ENCODE results near the gene ATP5MC2. TPM values are rescaled to one million over a fixed set of nuclear protein-coding genes. Genes with fewer than 3 reads are reported as not detected.
A peak's percentile ranks its signal among the peaks of the same experiment; 100 is the strongest.

Gene ATP5MC2
- total RNA-seq, 1 donor from 2014 or later, result 461 TPM

DNA sequence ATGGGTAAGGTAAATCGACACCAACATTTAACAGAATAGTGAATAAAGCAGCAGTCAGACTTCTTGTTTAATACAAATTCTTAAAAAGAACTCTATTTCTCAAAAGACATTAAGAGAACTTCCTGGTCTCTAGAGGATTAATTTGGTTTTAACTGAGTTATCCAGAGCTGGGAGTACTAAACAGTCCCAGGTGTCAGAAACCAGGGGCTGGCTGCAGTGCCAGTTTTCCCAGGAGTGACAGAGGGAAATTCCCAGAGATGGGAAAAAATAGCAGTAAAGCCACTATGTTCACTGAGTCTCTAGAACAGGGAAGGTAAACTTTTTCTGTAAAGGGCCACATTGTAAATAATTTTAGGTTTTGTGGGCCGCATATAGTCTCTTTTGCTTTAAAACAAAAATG is 8.8 kb downstream of the ATP5MC2 start:
- Histone ChIP-seq H3K36me3 (peaks cover 18% of the 10 kb centered on the region), H3K9ac (no peak overlapping the region)

DNA sequence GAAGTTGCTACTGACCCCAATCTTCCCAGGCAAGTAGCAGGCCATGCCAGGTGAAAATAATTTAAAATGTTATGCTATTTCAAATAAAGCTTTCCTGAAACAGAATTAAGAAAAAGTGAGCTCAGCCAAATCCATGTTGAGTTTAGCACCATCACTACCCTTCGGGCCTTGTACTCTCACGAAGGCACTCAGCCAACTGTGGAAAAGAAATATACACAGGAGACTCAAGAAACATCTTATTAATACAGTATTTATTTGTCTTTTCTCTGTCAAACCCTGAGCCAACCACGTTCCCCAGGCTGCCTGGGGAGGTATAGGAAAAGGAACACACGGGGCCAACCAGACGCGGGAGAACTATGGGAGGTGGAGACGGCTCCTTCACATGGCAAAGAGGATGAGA is 10.9 kb downstream of the ATP5MC2 start:
- H3K4me3 ChIP-seq, result no peak overlapping the region
- peaks cover 1% of the 10 kb centered on the region for H4K20me1 ChIP-seq (ENCODE audit: low read depth)
- TF ChIP-seq EZH2 (IDR thresholded peaks at IDR 0.05) (no peak), EZH2phosphoT487 (IDR thresholded peaks at IDR 0.05) (no peak)
- TF ChIP-seq, protein P1, sequence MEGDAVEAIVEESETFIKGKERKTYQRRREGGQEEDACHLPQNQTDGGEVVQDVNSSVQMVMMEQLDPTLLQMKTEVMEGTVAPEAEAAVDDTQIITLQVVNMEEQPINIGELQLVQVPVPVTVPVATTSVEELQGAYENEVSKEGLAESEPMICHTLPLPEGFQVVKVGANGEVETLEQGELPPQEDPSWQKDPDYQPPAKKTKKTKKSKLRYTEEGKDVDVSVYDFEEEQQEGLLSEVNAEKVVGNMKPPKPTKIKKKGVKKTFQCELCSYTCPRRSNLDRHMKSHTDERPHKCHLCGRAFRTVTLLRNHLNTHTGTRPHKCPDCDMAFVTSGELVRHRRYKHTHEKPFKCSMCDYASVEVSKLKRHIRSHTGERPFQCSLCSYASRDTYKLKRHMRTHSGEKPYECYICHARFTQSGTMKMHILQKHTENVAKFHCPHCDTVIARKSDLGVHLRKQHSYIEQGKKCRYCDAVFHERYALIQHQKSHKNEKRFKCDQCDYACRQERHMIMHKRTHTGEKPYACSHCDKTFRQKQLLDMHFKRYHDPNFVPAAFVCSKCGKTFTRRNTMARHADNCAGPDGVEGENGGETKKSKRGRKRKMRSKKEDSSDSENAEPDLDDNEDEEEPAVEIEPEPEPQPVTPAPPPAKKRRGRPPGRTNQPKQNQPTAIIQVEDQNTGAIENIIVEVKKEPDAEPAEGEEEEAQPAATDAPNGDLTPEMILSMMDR (IDR thresholded peaks at IDR 0.05), result no peak

More for the DNA sequence above, 8.8 kb downstream of the ATP5MC2 start:
- H3F3A ChIP-seq (ENCODE audit: low read depth), result peaks cover 38% of the 10 kb centered on the region
- no peaks in the 10 kb centered on the region for H3K9me3 ChIP-seq (ENCODE audit: low read depth)
- H3K9me3 Mint-ChIP-seq, result no peaks in the 10 kb centered on the region
- H3K36me3 Mint-ChIP-seq, result peaks cover 48% of the 10 kb centered on the region
- no peak overlapping the region for H3K27ac ChIP-seq
- TF ChIP-seq, protein P1 (IDR thresholded peaks at IDR 0.05), result no peak
- no peak for TF ChIP-seq EZH2phosphoT487 (IDR thresholded peaks at IDR 0.05)
- no peak for TF ChIP-seq EZH2 (IDR thresholded peaks at IDR 0.05)
- no peaks in the 10 kb centered on the region for H3K27me3 ChIP-seq
- H2AFZ ChIP-seq (replicated peaks), result no peak overlapping the region
- H3K27me3 Mint-ChIP-seq (ENCODE audit: insufficient read depth, low read depth), result peaks cover 9% of the 10 kb centered on the region
- H3K4me3 ChIP-seq, result no peak overlapping the region
- H3K4me3 Mint-ChIP-seq, result no peak overlapping the region
- H3K79me2 ChIP-seq (ENCODE audit: low read depth), result peaks cover 39% of the 10 kb centered on the region
- H3K4me1 ChIP-seq, result no peaks in the 10 kb centered on the region
- H3K4me1 Mint-ChIP-seq, result no peaks in the 10 kb centered on the region
- H3K27ac Mint-ChIP-seq, result no peak overlapping the region
- DNase-seq (ENCODE audit: low spot score), result no peak
- H4K20me1 ChIP-seq (ENCODE audit: low read depth), result peaks cover 17% of the 10 kb centered on the region
- H3K4me2 ChIP-seq, result no peak overlapping the region

DNA sequence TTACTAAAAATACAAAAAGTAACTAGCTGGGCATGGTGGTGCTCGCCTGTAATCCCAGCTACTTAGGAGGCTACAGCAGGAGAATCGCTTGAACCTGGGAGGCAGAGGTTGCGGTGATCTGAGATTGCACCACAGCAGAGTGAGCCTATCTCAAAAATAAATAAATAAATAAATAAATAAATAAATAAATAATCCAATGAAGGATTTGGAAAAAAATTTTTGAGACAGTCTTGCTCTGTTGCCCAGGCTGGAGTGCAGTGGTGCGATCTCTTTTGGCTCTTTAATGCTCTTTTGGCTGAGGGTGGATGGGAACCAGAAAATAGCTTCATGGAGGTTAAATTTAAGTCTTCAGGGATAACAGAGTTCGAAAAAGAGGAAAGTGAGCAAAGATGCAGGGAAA is 11.7 kb downstream of the ATP5MC2 start:
- Mint-ChIP-seq H3K4me3 (no peak overlapping the region), H3K4me1 (peaks cover 9% of the 10 kb centered on the region), H3K36me3 (peaks cover 41% of the 10 kb centered on the region), H3K27ac (no peak overlapping the region), H3K27me3 (ENCODE audit: insufficient read depth, low read depth) (peaks cover 11% of the 10 kb centered on the region), H3K9me3 (no peaks in the 10 kb centered on the region)
- H3F3A ChIP-seq (ENCODE audit: low read depth), result peaks cover 53% of the 10 kb centered on the region
- H3K4me2 ChIP-seq, result no peak overlapping the region
- no peaks in the 10 kb centered on the region for H3K9me3 ChIP-seq (ENCODE audit: low read depth)
- H3K4me3 ChIP-seq, result no peak overlapping the region
- no peak overlapping the region for H3K9ac ChIP-seq
- TF ChIP-seq, protein P1 (IDR thresholded peaks at IDR 0.05), result no peak
- TF ChIP-seq EZH2phosphoT487 (IDR thresholded peaks at IDR 0.05) (no peak), EZH2 (IDR thresholded peaks at IDR 0.05) (no peak)
- no peak overlapping the region for H2AFZ ChIP-seq (replicated peaks)
- H3K4me1 ChIP-seq, result peaks cover 13% of the 10 kb centered on the region
- no peaks in the 10 kb centered on the region for H4K20me1 ChIP-seq (ENCODE audit: low read depth)
- no peaks in the 10 kb centered on the region for H3K27me3 ChIP-seq
- H3K36me3 ChIP-seq, result peaks cover 18% of the 10 kb centered on the region
- no peak for DNase-seq (ENCODE audit: low spot score)
- H3K27ac ChIP-seq, result peak overlapping the region; percentile 3
- peaks cover 13% of the 10 kb centered on the region for H3K79me2 ChIP-seq (ENCODE audit: low read depth)

More for the DNA sequence above, 10.9 kb downstream of the ATP5MC2 start:
- H3K79me2 ChIP-seq (ENCODE audit: low read depth), result peaks cover 19% of the 10 kb centered on the region
- H3K36me3 Mint-ChIP-seq, result peaks cover 47% of the 10 kb centered on the region
- no peaks in the 10 kb centered on the region for H3K9me3 ChIP-seq (ENCODE audit: low read depth)
- peak overlapping the region; percentile 48 for H3K27ac ChIP-seq
- H3K36me3 ChIP-seq, result peaks cover 18% of the 10 kb centered on the region
- H2AFZ ChIP-seq (replicated peaks), result no peak overlapping the region
- peaks cover 51% of the 10 kb centered on the region for H3F3A ChIP-seq (ENCODE audit: low read depth)
- no peak overlapping the region for H3K27ac Mint-ChIP-seq
- no peak overlapping the region for H3K9ac ChIP-seq
- H3K4me1 Mint-ChIP-seq, result peaks cover 2% of the 10 kb centered on the region
- H3K9me3 Mint-ChIP-seq, result no peaks in the 10 kb centered on the region
- H3K4me1 ChIP-seq, result peaks cover 5% of the 10 kb centered on the region
- no peak overlapping the region for H3K4me3 Mint-ChIP-seq
- DNase-seq (ENCODE audit: low spot score), result no peak
- no peak overlapping the region for H3K4me2 ChIP-seq
- H3K27me3 ChIP-seq, result no peaks in the 10 kb centered on the region
- H3K27me3 Mint-ChIP-seq (ENCODE audit: insufficient read depth, low read depth), result peaks cover 11% of the 10 kb centered on the region

All from neural progenitor cell (in vitro differentiated cells).